Measurements from ENCODE around the gene FFAR3. TPM values are rescaled to one million over a fixed set of nuclear protein-coding genes. Genes with fewer than 3 reads are reported as not detected.

Gene FFAR3
- total and polyA plus RNA-seq, 4 donors, result 0.33 TPM; not detected in 3

DNA sequence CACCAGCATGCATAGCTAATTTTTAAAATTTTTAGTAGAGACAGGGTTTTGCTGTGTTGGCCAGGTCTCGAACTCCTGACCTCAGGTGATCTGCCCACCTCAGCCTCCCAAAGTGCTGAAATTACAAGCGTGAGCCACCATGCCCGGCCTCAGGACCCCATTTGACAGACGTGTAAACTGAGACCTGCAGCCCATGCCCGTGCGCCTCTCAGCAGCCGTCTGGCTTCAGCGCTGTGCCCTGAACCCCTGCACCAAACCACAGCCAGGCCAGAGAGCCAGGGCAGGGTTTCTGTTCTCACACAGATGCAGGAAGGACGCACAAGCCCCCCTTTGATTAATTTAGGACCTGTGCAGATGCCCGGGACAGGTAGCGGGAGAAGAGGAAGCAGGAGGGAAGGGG is 17.8 kb upstream of the FFAR3 start:
- no peak for TF ChIP-seq NR2F2 (IDR thresholded peaks at IDR 0.05)
- TF ChIP-seq, protein P1, sequence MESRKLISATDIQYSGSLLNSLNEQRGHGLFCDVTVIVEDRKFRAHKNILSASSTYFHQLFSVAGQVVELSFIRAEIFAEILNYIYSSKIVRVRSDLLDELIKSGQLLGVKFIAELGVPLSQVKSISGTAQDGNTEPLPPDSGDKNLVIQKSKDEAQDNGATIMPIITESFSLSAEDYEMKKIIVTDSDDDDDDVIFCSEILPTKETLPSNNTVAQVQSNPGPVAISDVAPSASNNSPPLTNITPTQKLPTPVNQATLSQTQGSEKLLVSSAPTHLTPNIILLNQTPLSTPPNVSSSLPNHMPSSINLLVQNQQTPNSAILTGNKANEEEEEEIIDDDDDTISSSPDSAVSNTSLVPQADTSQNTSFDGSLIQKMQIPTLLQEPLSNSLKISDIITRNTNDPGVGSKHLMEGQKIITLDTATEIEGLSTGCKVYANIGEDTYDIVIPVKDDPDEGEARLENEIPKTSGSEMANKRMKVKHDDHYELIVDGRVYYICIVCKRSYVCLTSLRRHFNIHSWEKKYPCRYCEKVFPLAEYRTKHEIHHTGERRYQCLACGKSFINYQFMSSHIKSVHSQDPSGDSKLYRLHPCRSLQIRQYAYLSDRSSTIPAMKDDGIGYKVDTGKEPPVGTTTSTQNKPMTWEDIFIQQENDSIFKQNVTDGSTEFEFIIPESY (IDR thresholded peaks at IDR 0.05), result no peak
- TF ChIP-seq, protein P2, sequence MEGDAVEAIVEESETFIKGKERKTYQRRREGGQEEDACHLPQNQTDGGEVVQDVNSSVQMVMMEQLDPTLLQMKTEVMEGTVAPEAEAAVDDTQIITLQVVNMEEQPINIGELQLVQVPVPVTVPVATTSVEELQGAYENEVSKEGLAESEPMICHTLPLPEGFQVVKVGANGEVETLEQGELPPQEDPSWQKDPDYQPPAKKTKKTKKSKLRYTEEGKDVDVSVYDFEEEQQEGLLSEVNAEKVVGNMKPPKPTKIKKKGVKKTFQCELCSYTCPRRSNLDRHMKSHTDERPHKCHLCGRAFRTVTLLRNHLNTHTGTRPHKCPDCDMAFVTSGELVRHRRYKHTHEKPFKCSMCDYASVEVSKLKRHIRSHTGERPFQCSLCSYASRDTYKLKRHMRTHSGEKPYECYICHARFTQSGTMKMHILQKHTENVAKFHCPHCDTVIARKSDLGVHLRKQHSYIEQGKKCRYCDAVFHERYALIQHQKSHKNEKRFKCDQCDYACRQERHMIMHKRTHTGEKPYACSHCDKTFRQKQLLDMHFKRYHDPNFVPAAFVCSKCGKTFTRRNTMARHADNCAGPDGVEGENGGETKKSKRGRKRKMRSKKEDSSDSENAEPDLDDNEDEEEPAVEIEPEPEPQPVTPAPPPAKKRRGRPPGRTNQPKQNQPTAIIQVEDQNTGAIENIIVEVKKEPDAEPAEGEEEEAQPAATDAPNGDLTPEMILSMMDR (IDR thresholded peaks at IDR 0.05; ENCODE audit: low read depth, low read length, missing input control), result no peak
- no peak for TF ChIP-seq GABPA (IDR thresholded peaks at IDR 0.05 in 1 of 2, conservative IDR thresholded peaks at IDR 0.05 in 1 of 2)
- TF ChIP-seq SP1 (IDR thresholded peaks at IDR 0.05), result no peak
- no peak for TF ChIP-seq YY1 (IDR thresholded peaks at IDR 0.05)
- TF ChIP-seq EGR1 (IDR thresholded peaks at IDR 0.05; ENCODE audit: low read depth in 2 of 2), result no peak
- TF ChIP-seq JUND (IDR thresholded peaks at IDR 0.05), result no peak
- TF ChIP-seq FOXA1 (IDR thresholded peaks at IDR 0.05), result no peak
- TF ChIP-seq, protein P3, sequence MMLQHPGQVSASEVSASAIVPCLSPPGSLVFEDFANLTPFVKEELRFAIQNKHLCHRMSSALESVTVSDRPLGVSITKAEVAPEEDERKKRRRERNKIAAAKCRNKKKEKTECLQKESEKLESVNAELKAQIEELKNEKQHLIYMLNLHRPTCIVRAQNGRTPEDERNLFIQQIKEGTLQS (IDR thresholded peaks at IDR 0.05), result no peak
- no peak for TF ChIP-seq FOXA2 (IDR thresholded peaks at IDR 0.05)
- TF ChIP-seq TAF1 (conservative IDR thresholded peaks at IDR 0.05), result no peak
- no peak for TF ChIP-seq RXRA (IDR thresholded peaks at IDR 0.05)
- Histone ChIP-seq H3K36me3 (ENCODE audit: control insufficient read depth in 4 of 4, insufficient read depth in 3 of 4, low read depth in 1 of 4, low read length in 3 of 4) (no peaks in the 10 kb centered on the region), H3K27ac (ENCODE audit: low read depth in 1 of 2, low read length in 2 of 2) (no peak overlapping the region), H3K4me3 (ENCODE audit: low read depth in 1 of 3, low read length in 3 of 3) (no peak overlapping the region), H3K9me3 (ENCODE audit: control insufficient read depth in 4 of 4, low read length in 3 of 4) (no peaks in the 10 kb centered on the region), H3K4me1 (ENCODE audit: control insufficient read depth in 4 of 4, insufficient read depth in 4 of 4, low read length in 3 of 4) (no peaks in the 10 kb centered on the region), H3K9ac (ENCODE audit: low read depth in 1 of 2, low read length in 2 of 2) (no peak overlapping the region), H3K27me3 (ENCODE audit: control insufficient read depth in 4 of 4, insufficient read depth in 4 of 4, low read length in 3 of 4) (no peaks in the 10 kb centered on the region)
- DNase-seq (ENCODE audit: low spot score), result no peak
- WGBS, result 85% methylated on average over 11 of the region's 11 CpGs

DNA sequence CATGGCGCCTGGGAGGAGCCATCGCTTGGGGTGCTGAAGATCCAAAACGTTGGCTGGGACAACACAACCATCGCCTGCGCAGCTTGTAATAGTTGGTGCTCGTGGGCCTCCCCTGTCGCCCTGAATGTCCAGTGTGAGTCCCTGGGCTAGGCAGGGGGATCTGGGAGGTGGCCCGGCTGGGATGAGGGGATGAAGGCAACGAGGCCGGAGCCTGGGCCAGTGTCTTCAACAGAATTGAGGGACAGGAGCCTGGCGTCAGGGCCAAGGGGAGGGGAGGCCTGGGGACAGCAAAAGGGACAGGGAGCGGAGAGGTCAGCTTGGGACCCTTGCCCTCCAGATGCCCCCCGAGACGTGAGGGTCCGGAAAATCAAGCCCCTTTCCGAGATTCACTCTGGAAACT is 17.3 kb upstream of the FFAR3 start:
- Histone ChIP-seq H3K4me3 (ENCODE audit: low read depth in 1 of 3, low read length in 3 of 3) (no peak overlapping the region), H3K27ac (ENCODE audit: low read depth in 1 of 2, low read length in 2 of 2) (no peak overlapping the region), H3K27me3 (ENCODE audit: control insufficient read depth in 4 of 4, insufficient read depth in 4 of 4, low read length in 3 of 4) (no peaks in the 10 kb centered on the region), H3K36me3 (ENCODE audit: control insufficient read depth in 4 of 4, insufficient read depth in 3 of 4, low read depth in 1 of 4, low read length in 3 of 4) (no peaks in the 10 kb centered on the region), H3K4me1 (ENCODE audit: control insufficient read depth in 4 of 4, insufficient read depth in 4 of 4, low read length in 3 of 4) (no peaks in the 10 kb centered on the region), H3K9ac (ENCODE audit: low read depth in 1 of 2, low read length in 2 of 2) (no peak overlapping the region), H3K9me3 (ENCODE audit: control insufficient read depth in 4 of 4, low read length in 3 of 4) (no peaks in the 10 kb centered on the region)
- TF ChIP-seq, protein P2 (IDR thresholded peaks at IDR 0.05; ENCODE audit: low read depth, low read length, missing input control), result no peak
- TF ChIP-seq RAD21 (IDR thresholded peaks at IDR 0.05) (no peak), HNF4G (IDR thresholded peaks at IDR 0.05) (no peak), HNF4A (conservative IDR thresholded peaks at IDR 0.05) (no peak), JUND (IDR thresholded peaks at IDR 0.05) (no peak), TAF1 (conservative IDR thresholded peaks at IDR 0.05) (no peak), NR2F2 (IDR thresholded peaks at IDR 0.05) (no peak), RXRA (IDR thresholded peaks at IDR 0.05) (no peak)
- TF ChIP-seq, protein P4, sequence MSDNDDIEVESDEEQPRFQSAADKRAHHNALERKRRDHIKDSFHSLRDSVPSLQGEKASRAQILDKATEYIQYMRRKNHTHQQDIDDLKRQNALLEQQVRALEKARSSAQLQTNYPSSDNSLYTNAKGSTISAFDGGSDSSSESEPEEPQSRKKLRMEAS (IDR thresholded peaks at IDR 0.05), result no peak
- WGBS, result 86% methylated on average over 16 of the region's 16 CpGs
- DNase-seq (ENCODE audit: low spot score), result no peak
